Measurements from ENCODE around the gene PTPN4. TPM values are rescaled to one million over a fixed set of nuclear protein-coding genes. Genes with fewer than 3 reads are reported as not detected.

PTPN4 gene
- total and polyA plus RNA-seq, 10 of the 15 experiments (the other 5 are each of a cell fraction or from before 2014, with no cell fraction given): 5.0 to 29.7 (median 23.7) TPM

GRCh38 chr2:119784876-119785275, 25.2 kb downstream of the PTPN4 start (continued):
- TF ChIP-seq PRDM15 (CRISPR knock-in tag; IDR thresholded peaks at IDR 0.05): no peak
- no peak for TF ChIP-seq PAX5 (IDR thresholded peaks at IDR 0.05; ENCODE audit: borderline replicate concordance, low read depth, low read length)
- no peak for TF ChIP-seq MTA3 (IDR thresholded peaks at IDR 0.05; ENCODE audit: borderline replicate concordance, low read length)
- no peak for TF ChIP-seq RELB (IDR thresholded peaks at IDR 0.05; ENCODE audit: low read depth)
- no peak for TF ChIP-seq ZBTB40 (IDR thresholded peaks at IDR 0.05; ENCODE audit: borderline replicate concordance)

Measured in GM12878 (cell line).